B cell (primary cell): ENCODE data around the gene FUBP3. TPM values are rescaled to one million over a fixed set of nuclear protein-coding genes. Genes with fewer than 3 reads are reported as not detected.

Source experiments
- ATAC-seq: fragments of 200-7000 bp; cut with Tn5 transposase; one replicate; pipeline ENCODE4 v1.10.0; 2021; ENCODE audit warnings: low read depth, mild to moderate bottlenecking, moderate number of reproducible peaks, moderate library complexity
- CTCF ChIA-PET: fragments of 350-600 bp; sonication (Branson Sonifier 250); formaldehyde crosslinking; loops from one replicate; lab custom pipeline; 2021; ENCODE audit warnings: antibody characterized with exemption, inconsistent platforms; lab: Charles Lee
- POLR2A ChIA-PET: fragments of 350-600 bp; sonication (Branson Sonifier 250); formaldehyde crosslinking; loops from one replicate; lab custom pipeline; 2021; ENCODE audit warnings: antibody characterized with exemption; lab: Charles Lee
- DNase-seq: peaks from one replicate; pipeline ENCODE4 v3.0.0; 2013
- H2AFZ ChIP-seq: 2 replicates; pipeline ENCODE4 v1.6.1; 2012; ENCODE audit warnings: mild to moderate bottlenecking, low read depth, low read length; ENCODE audit not compliant: insufficient read depth, poor library complexity, severe bottlenecking
- H3K27ac ChIP-seq, 2 donors: 1 replicate in 1 of 2; 2 replicates in 1 of 2; pipeline ENCODE4 v1.5.1; 2012 to 2013; ENCODE audit warnings: low read length in 2 of 2, mild to moderate bottlenecking in 2 of 2, moderate library complexity in 1 of 2
- H3K27me3 ChIP-seq, 4 experiments: fragments of 200-600 bp in 1 of 4; sonication (generic) in 1 of 4; replicated peaks in 1 of 4; 1 replicate in 2 of 4; 2 replicates in 2 of 4; pipeline versions ENCODE4 v1.6.1 to v1.7.0; 2013 to 2016; ENCODE audit warnings: low read length in 3 of 4, mild to moderate bottlenecking in 2 of 4, mixed read lengths in 1 of 4, moderate library complexity in 1 of 4; ENCODE audit not compliant: insufficient read depth in 4 of 4, control insufficient read depth in 3 of 4; ENCODE audit errors: control extremely low read depth in 1 of 4
- H3K36me3 ChIP-seq, 2 experiments: replicated peaks in 1 of 2; 1 replicate in 1 of 2; 2 replicates in 1 of 2; pipeline versions ENCODE4 v1.6.1 to v1.7.1; 2013; ENCODE audit warnings: low read length in 1 of 2; ENCODE audit not compliant: insufficient read depth in 2 of 2, control insufficient read depth in 1 of 2; ENCODE audit errors: control extremely low read depth in 1 of 2, extremely low read depth in 1 of 2
- H3K4me1 ChIP-seq, 2 donors: fragments of 200-600 bp in 1 of 2; sonication (generic) in 1 of 2; 1 replicate in 1 of 2; 2 replicates in 1 of 2; pipeline versions ENCODE4 v1.5.1 to v1.6.1; 2013 to 2017; ENCODE audit warnings: low read length in 2 of 2; ENCODE audit not compliant: control insufficient read depth in 2 of 2, insufficient read depth in 2 of 2
- H3K4me2 ChIP-seq: replicated peaks from 2 replicates; pipeline ENCODE3; 2012; ENCODE audit warnings: mild to moderate bottlenecking, low read depth, low read length; ENCODE audit not compliant: poor library complexity, severe bottlenecking
- H3K4me3 ChIP-seq, 5 experiments: fragments of 200-600 bp in 1 of 5; sonication (generic) in 1 of 5; 1 replicate in 3 of 5; 2 replicates in 2 of 5; pipeline versions ENCODE4 v1.5.1 to v1.7.0; 2011 to 2016; ENCODE audit warnings: low read length in 4 of 5, mild to moderate bottlenecking in 4 of 5, low read depth in 2 of 5, control low read depth in 1 of 5, moderate library complexity in 1 of 5; ENCODE audit not compliant: insufficient read depth in 1 of 5; ENCODE audit errors: control extremely low read depth in 1 of 5, extremely low read depth in 1 of 5
- H3K79me2 ChIP-seq: fragments of 200-600 bp; sonication (generic); one replicate; pipeline ENCODE4 v1.6.0; 2016; ENCODE audit warnings: low read length; ENCODE audit not compliant: control insufficient read depth, insufficient read depth
- H3K9ac ChIP-seq: fragments of 200-600 bp; sonication (generic); 2 replicates; pipeline ENCODE4 v1.6.1; 2017; ENCODE audit warnings: mild to moderate bottlenecking, low read length, moderate library complexity
- H3K9me3 ChIP-seq, 3 donors: one replicate each; pipeline versions ENCODE4 v1.6.1 to v1.7.1; 2013; ENCODE audit warnings: low read length in 2 of 3; ENCODE audit not compliant: control insufficient read depth in 2 of 3, insufficient read depth in 1 of 3; ENCODE audit errors: control extremely low read depth in 1 of 3
- H4K20me1 ChIP-seq: 2 replicates; pipeline ENCODE4 v1.6.0; 2012; ENCODE audit warnings: mild to moderate bottlenecking, low read length; ENCODE audit not compliant: insufficient read depth, control insufficient read depth, poor library complexity, severe bottlenecking
- H3K27ac Mint-ChIP-seq: one replicate; pipeline ENCODE4 v1.8.0; 2021; ENCODE audit warnings: mixed read lengths
- H3K27me3 Mint-ChIP-seq: one replicate; pipeline ENCODE4 v1.8.0; 2021; ENCODE audit warnings: mixed read lengths
- H3K4me1 Mint-ChIP-seq: one replicate; pipeline ENCODE4 v1.8.0; 2021; ENCODE audit warnings: mixed read lengths
- H3K4me3 Mint-ChIP-seq: one replicate; pipeline ENCODE4 v1.8.0; 2021; ENCODE audit warnings: mixed read lengths
- H3K9me3 Mint-ChIP-seq: one replicate; pipeline ENCODE4 v1.8.0; 2022; ENCODE audit warnings: mixed read lengths; ENCODE audit not compliant: insufficient read depth
- CTCF ChIP-seq: fragments of 200-600 bp; IDR thresholded peaks from one replicate; pipeline ENCODE4 v1.8.0; 2022; ENCODE audit warnings: antibody characterized with exemption, mild to moderate bottlenecking
- EZH2 ChIP-seq: IDR thresholded peaks from 2 replicates; pipeline ENCODE4 v1.6.1; 2012; ENCODE audit warnings: borderline replicate concordance, low read depth, mild to moderate bottlenecking, moderate library complexity, low read length; ENCODE audit not compliant: insufficient read depth, poor library complexity, severe bottlenecking
- WGBS: methylation state at CpG from one replicate; pipeline ENCODE4 v1.1.5; 2013; ENCODE audit warnings: missing lambda C conversion rate; ENCODE audit not compliant: insufficient coverage; 5-methylcytosine and 5-hydroxymethylcytosine counted together
- intact Hi-C: fragments of 100-400 bp; cut with micrococcal nuclease; formaldehyde crosslinking; loops from one replicate; pipeline ENCODE4 v1.10.0; 2022
- polyA plus RNA-seq: library from polyadenylated mRNA; depleted of rRNA; stranded (reverse); fragments of >200 nt; gene quantifications from 2 replicates; pipeline ENCODE4 v1.2.3, GENCODE V29; 2012
- total RNA-seq, 2 donors: library from RNA; stranded (reverse); fragments of 120-200 nt in 1 of 2; gene quantifications; 1 replicate in 1 of 2; 2 replicates in 1 of 2; pipeline versions ENCODE4 v1.2.3 to v1.2.4, GENCODE V29; 2013 to 2022

FUBP3 gene
- total and polyA plus RNA-seq, 2 donors (not counting 1 experiment from before 2014, with no cell fraction given), result 45.7 to 79.4 TPM

DNA sequence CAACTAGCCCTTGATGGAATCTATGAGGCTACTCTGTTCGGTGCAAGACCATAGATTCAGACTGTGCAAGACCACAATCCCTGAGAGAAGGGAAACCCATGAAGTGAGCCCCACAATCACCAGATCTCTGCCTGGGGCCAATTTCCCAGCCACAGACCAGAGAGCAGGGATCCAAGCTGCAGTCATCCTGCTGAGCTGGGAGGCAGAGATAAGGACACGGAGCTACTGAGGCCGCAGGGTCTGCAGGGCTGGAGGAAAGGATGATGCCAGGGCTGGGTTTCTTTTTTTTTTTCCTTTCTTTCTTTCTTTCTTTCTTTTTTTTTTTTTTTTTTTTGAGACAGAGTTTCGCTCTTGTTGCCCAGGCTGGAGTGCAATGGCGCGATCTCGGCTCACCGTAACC is 47.7 kb upstream of the FUBP3 start:
- H3K9ac ChIP-seq, result no peak overlapping the region
- Mint-ChIP-seq H3K27me3 (peaks cover 27% of the 10 kb centered on the region), H3K4me1 (peaks cover 3% of the 10 kb centered on the region), H3K4me3 (no peak overlapping the region), H3K9me3 (no peaks in the 10 kb centered on the region), H3K27ac (no peak overlapping the region)
- ATAC-seq (no peak), DNase-seq (no peak)
- ChIA-PET CTCF (no interaction called here), POLR2A (no interaction called here)
- no peak overlapping the region for H3K4me3 ChIP-seq
- intact Hi-C loops, result no loop called here
- no peaks in the 10 kb centered on the region for H4K20me1 ChIP-seq
- no peak overlapping the region for H3K4me2 ChIP-seq
- H3K9me3 ChIP-seq, result peaks cover 0 to under 1% (median 0%) of the 10 kb centered on the region in 3 donors
- no peaks in the 10 kb centered on the region for H3K36me3 ChIP-seq
- peaks cover 0 to 13% (median 4%) of the 10 kb centered on the region in 4 experiments for H3K27me3 ChIP-seq
- TF ChIP-seq CTCF, result no peak
- TF ChIP-seq EZH2, result no peak
- 100% methylated on average over 5 of the region's 8 CpGs for WGBS
- H3K79me2 ChIP-seq, result no peaks in the 10 kb centered on the region
- no peak overlapping the region for H2AFZ ChIP-seq
- no peak overlapping the region for H3K27ac ChIP-seq
- H3K4me1 ChIP-seq, result no peaks in the 10 kb centered on the region

DNA sequence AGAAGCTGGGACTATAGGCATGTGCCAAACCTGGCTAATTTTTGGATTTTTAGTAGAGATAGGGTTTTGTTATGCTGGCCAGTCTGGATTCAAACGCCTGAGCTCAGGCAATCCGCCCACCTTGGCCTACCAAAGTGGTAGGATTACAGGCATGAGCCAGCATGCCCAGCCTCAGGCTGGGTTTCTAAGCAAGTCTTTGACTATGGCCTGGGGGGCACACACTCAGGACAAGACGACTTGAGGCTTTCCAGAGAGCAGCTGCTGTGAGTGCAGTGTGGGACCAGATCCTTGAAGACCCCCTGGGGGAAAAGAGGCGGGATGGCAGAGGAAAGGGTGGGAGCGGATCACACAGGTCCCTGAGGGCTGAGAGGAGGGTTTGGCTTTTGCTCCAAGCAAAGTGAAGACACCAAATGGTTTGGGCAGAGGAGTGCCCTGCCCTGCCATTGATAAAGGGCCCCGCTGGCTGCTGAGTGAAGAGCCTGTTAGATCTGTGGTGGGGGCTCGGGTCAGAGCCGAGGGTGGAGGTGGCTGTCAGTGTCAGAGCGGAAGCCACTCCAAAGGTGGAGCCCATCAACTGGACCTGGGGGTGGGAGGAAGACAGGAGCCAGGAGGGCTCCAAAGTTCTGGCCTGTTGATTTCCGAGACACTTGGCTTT is 46.8 kb upstream of the FUBP3 start:
- ATAC-seq (no peak), DNase-seq (no peak)
- intact Hi-C loops, result no loop called here
- H3K27me3 Mint-ChIP-seq, result peaks cover 30% of the 10 kb centered on the region
- peaks cover 0 to 3% of the 10 kb centered on the region in 2 donors for H3K4me1 ChIP-seq
- H3K4me3 Mint-ChIP-seq, result no peak overlapping the region
- H3K36me3 ChIP-seq, result no peaks in the 10 kb centered on the region
- H3K27ac Mint-ChIP-seq, result no peak overlapping the region
- no peak overlapping the region for H3K27ac ChIP-seq
- H3K4me1 Mint-ChIP-seq, result peaks cover 4% of the 10 kb centered on the region
- no peak overlapping the region for H3K9ac ChIP-seq
- H2AFZ ChIP-seq, result no peak overlapping the region
- H3K9me3 ChIP-seq, result no peaks in the 10 kb centered on the region
- 86% methylated on average over 9 of the region's 10 CpGs for WGBS
- POLR2A ChIA-PET, result no interaction called here
- CTCF ChIA-PET, result no interaction called here
- no peaks in the 10 kb centered on the region for H4K20me1 ChIP-seq
- H3K4me2 ChIP-seq, result no peak overlapping the region
- H3K79me2 ChIP-seq, result no peaks in the 10 kb centered on the region
- no peak for TF ChIP-seq CTCF
- TF ChIP-seq EZH2, result no peak
- no peaks in the 10 kb centered on the region for H3K9me3 Mint-ChIP-seq
- H3K4me3 ChIP-seq, result no peak overlapping the region
- H3K27me3 ChIP-seq, result peaks cover 0 to 21% (median 5%) of the 10 kb centered on the region in 4 experiments
